Activated CD8-positive, alpha-beta T cell treated with anti-CD3 and anti-CD28 coated beads, Interleukin-2, amount 10 ng/mL, durations not matched to agents 7 days and 5 days (primary cell): ENCODE data around the gene PTPRM. TPM values are rescaled to one million over a fixed set of nuclear protein-coding genes. Genes with fewer than 3 reads are reported as not detected.

Source experiments
- ATAC-seq: fragments of 150-1000 bp; cut with Tn5 transposase; one replicate; pipeline ENCODE4 v1.10.0; 2021; ENCODE audit warnings: moderate library complexity
- CTCF ChIA-PET: fragments of 350-600 bp; sonication (Branson Sonifier 250); formaldehyde crosslinking; loops from one replicate; lab custom pipeline; 2021; ENCODE audit warnings: antibody characterized with exemption; lab: Charles Lee
- POLR2A ChIA-PET: fragments of 350-600 bp; sonication (Branson Sonifier 250); formaldehyde crosslinking; loops from one replicate; lab custom pipeline; 2021; ENCODE audit warnings: antibody characterized with exemption; lab: Charles Lee
- DNase-seq: peaks from one replicate; pipeline ENCODE4 v3.0.0-alpha.2; 2020
- H3K27ac Mint-ChIP-seq: one replicate; pipeline ENCODE4 v1.8.0; 2021; ENCODE audit warnings: mild to moderate bottlenecking, mixed read lengths
- H3K27me3 Mint-ChIP-seq: one replicate; pipeline ENCODE4 v1.8.0; 2021; ENCODE audit warnings: low read depth, mixed read lengths
- H3K36me3 Mint-ChIP-seq: one replicate; pipeline ENCODE4 v1.8.0; 2021; ENCODE audit warnings: low read depth, mixed read lengths
- H3K4me1 Mint-ChIP-seq: one replicate; pipeline ENCODE4 v1.8.0; 2021; ENCODE audit warnings: low read depth, mixed read lengths
- H3K4me3 Mint-ChIP-seq: one replicate; pipeline ENCODE4 v1.8.0; 2021; ENCODE audit warnings: mild to moderate bottlenecking, mixed read lengths
- H3K9me3 Mint-ChIP-seq: one replicate; pipeline ENCODE4 v1.8.0; 2022; ENCODE audit warnings: mixed read lengths; ENCODE audit not compliant: insufficient read depth
- total RNA-seq, 2 experiments: library from RNA; stranded (reverse); gene quantifications; one replicate each; pipeline ENCODE4 v1.2.3, GENCODE V29; 2021

Gene PTPRM
- total RNA-seq, 2 experiments from 2014 or later: 0.76 to 1.0 TPM

- no peak for ATAC-seq
- no peaks in the 10 kb centered on the region for H3K4me1 Mint-ChIP-seq
- no peak for DNase-seq
- H3K9me3 Mint-ChIP-seq: no peaks in the 10 kb centered on the region
- POLR2A ChIA-PET: no interaction called here
- CTCF ChIA-PET: no interaction called here
- H3K36me3 Mint-ChIP-seq: no peaks in the 10 kb centered on the region
- no peak overlapping the region for H3K27ac Mint-ChIP-seq
- no peaks in the 10 kb centered on the region for H3K27me3 Mint-ChIP-seq
- H3K4me3 Mint-ChIP-seq: no peak overlapping the region
Observed at GRCh38 chr18:7668392-7668791, 101.3 kb downstream of the PTPRM start.

- no peak overlapping the region for H3K27ac Mint-ChIP-seq
- POLR2A ChIA-PET: no interaction called here
- H3K27me3 Mint-ChIP-seq: no peaks in the 10 kb centered on the region
Observed at GRCh38 chr18:7669361-7669760, 102.2 kb downstream of the PTPRM start.

GRCh38 chr18:7671105-7671504 is 104.0 kb downstream of the PTPRM start:
- Mint-ChIP-seq H3K4me1 (no peaks in the 10 kb centered on the region), H3K9me3 (no peaks in the 10 kb centered on the region), H3K27ac (no peak overlapping the region), H3K27me3 (no peaks in the 10 kb centered on the region), H3K4me3 (no peak overlapping the region), H3K36me3 (no peaks in the 10 kb centered on the region)
- POLR2A ChIA-PET: no interaction called here
- CTCF ChIA-PET: no interaction called here
- DNase-seq: no peak
- no peak for ATAC-seq

More at GRCh38 chr18:7669361-7669760, 102.2 kb downstream of the PTPRM start:
- DNase-seq (no peak), ATAC-seq (no peak)
- H3K4me1 Mint-ChIP-seq: no peaks in the 10 kb centered on the region
- no peaks in the 10 kb centered on the region for H3K9me3 Mint-ChIP-seq
- CTCF ChIA-PET: no interaction called here
- H3K4me3 Mint-ChIP-seq: no peak overlapping the region
- H3K36me3 Mint-ChIP-seq: no peaks in the 10 kb centered on the region

- DNase-seq (no peak), ATAC-seq (no peak)
- no peaks in the 10 kb centered on the region for H3K4me1 Mint-ChIP-seq
- CTCF ChIA-PET: no interaction called here
- H3K27me3 Mint-ChIP-seq: no peaks in the 10 kb centered on the region
- no peaks in the 10 kb centered on the region for H3K36me3 Mint-ChIP-seq
- no peaks in the 10 kb centered on the region for H3K9me3 Mint-ChIP-seq
- H3K4me3 Mint-ChIP-seq: no peak overlapping the region
- H3K27ac Mint-ChIP-seq: no peak overlapping the region
- POLR2A ChIA-PET: no interaction called here
Observed at GRCh38 chr18:7676253-7676873, 109.2 kb downstream of the PTPRM start.

- DNase-seq: no peak
- Mint-ChIP-seq H3K9me3 (no peaks in the 10 kb centered on the region), H3K27me3 (no peaks in the 10 kb centered on the region), H3K36me3 (no peaks in the 10 kb centered on the region), H3K4me1 (no peaks in the 10 kb centered on the region), H3K4me3 (no peak overlapping the region), H3K27ac (no peak overlapping the region)
- ChIA-PET CTCF (no interaction called here), POLR2A (no interaction called here)
- no peak for ATAC-seq
Observed at GRCh38 chr18:7677001-7677400, 109.9 kb downstream of the PTPRM start.

- no peak for ATAC-seq
- no peaks in the 10 kb centered on the region for H3K36me3 Mint-ChIP-seq
- ChIA-PET CTCF (no interaction called here), POLR2A (no interaction called here)
- H3K27ac Mint-ChIP-seq: no peak overlapping the region
- H3K4me3 Mint-ChIP-seq: no peak overlapping the region
- no peaks in the 10 kb centered on the region for H3K9me3 Mint-ChIP-seq
- no peaks in the 10 kb centered on the region for H3K4me1 Mint-ChIP-seq
- no peaks in the 10 kb centered on the region for H3K27me3 Mint-ChIP-seq
- no peak for DNase-seq
Observed at GRCh38 chr18:7677424-7677823, 110.3 kb downstream of the PTPRM start.

- H3K27ac Mint-ChIP-seq: no peak overlapping the region
- no peaks in the 10 kb centered on the region for H3K9me3 Mint-ChIP-seq
- no peaks in the 10 kb centered on the region for H3K36me3 Mint-ChIP-seq
- CTCF ChIA-PET: no interaction called here
- H3K4me3 Mint-ChIP-seq: no peak overlapping the region
- H3K4me1 Mint-ChIP-seq: no peaks in the 10 kb centered on the region
- ATAC-seq (no peak), DNase-seq (no peak)
- POLR2A ChIA-PET: no interaction called here
- no peaks in the 10 kb centered on the region for H3K27me3 Mint-ChIP-seq
Observed at GRCh38 chr18:7678389-7678788, 111.3 kb downstream of the PTPRM start.

GRCh38 chr18:7678801-7679200 is 111.7 kb downstream of the PTPRM start:
- Mint-ChIP-seq H3K9me3 (no peaks in the 10 kb centered on the region), H3K4me1 (no peaks in the 10 kb centered on the region), H3K27ac (no peak overlapping the region), H3K36me3 (no peaks in the 10 kb centered on the region), H3K27me3 (no peaks in the 10 kb centered on the region), H3K4me3 (no peak overlapping the region)
- ChIA-PET CTCF (no interaction called here), POLR2A (no interaction called here)
- no peak for ATAC-seq
- no peak for DNase-seq

GRCh38 chr18:7681298-7681697 is 114.2 kb downstream of the PTPRM start:
- POLR2A ChIA-PET: no interaction called here
- CTCF ChIA-PET: no interaction called here

GRCh38 chr18:7682321-7682720 is 115.2 kb downstream of the PTPRM start:
- ChIA-PET POLR2A (no interaction called here), CTCF (no interaction called here)
- DNase-seq (no peak), ATAC-seq (no peak)
- Mint-ChIP-seq H3K36me3 (no peaks in the 10 kb centered on the region), H3K27ac (no peak overlapping the region), H3K4me3 (no peak overlapping the region), H3K27me3 (no peaks in the 10 kb centered on the region), H3K4me1 (no peaks in the 10 kb centered on the region), H3K9me3 (no peaks in the 10 kb centered on the region)

More at GRCh38 chr18:7681298-7681697, 114.2 kb downstream of the PTPRM start:
- H3K27me3 Mint-ChIP-seq: no peaks in the 10 kb centered on the region
- no peak for DNase-seq
- ATAC-seq: no peak
- no peaks in the 10 kb centered on the region for H3K9me3 Mint-ChIP-seq
- H3K4me1 Mint-ChIP-seq: no peaks in the 10 kb centered on the region
- no peak overlapping the region for H3K27ac Mint-ChIP-seq
- no peak overlapping the region for H3K4me3 Mint-ChIP-seq
- H3K36me3 Mint-ChIP-seq: no peaks in the 10 kb centered on the region

GRCh38 chr18:7683753-7684152 is 116.6 kb downstream of the PTPRM start:
- H3K9me3 Mint-ChIP-seq: no peaks in the 10 kb centered on the region
- no peaks in the 10 kb centered on the region for H3K36me3 Mint-ChIP-seq
- H3K4me1 Mint-ChIP-seq: no peaks in the 10 kb centered on the region
- DNase-seq (no peak), ATAC-seq (no peak)
- no peaks in the 10 kb centered on the region for H3K27me3 Mint-ChIP-seq
- H3K27ac Mint-ChIP-seq: no peak overlapping the region
- POLR2A ChIA-PET: no interaction called here
- CTCF ChIA-PET: no interaction called here
- no peak overlapping the region for H3K4me3 Mint-ChIP-seq

GRCh38 chr18:7684357-7684756 is 117.2 kb downstream of the PTPRM start:
- no peak overlapping the region for H3K4me3 Mint-ChIP-seq
- H3K27ac Mint-ChIP-seq: no peak overlapping the region
- no peaks in the 10 kb centered on the region for H3K9me3 Mint-ChIP-seq
- ATAC-seq (no peak), DNase-seq (no peak)
- H3K27me3 Mint-ChIP-seq: no peaks in the 10 kb centered on the region
- no peaks in the 10 kb centered on the region for H3K4me1 Mint-ChIP-seq
- no peaks in the 10 kb centered on the region for H3K36me3 Mint-ChIP-seq
- POLR2A ChIA-PET: no interaction called here
- CTCF ChIA-PET: no interaction called here

- DNase-seq (no peak), ATAC-seq (no peak)
- ChIA-PET POLR2A (no interaction called here), CTCF (no interaction called here)
- Mint-ChIP-seq H3K27ac (no peak overlapping the region), H3K9me3 (no peaks in the 10 kb centered on the region), H3K4me1 (no peaks in the 10 kb centered on the region), H3K4me3 (no peak overlapping the region), H3K36me3 (no peaks in the 10 kb centered on the region), H3K27me3 (no peaks in the 10 kb centered on the region)
Observed at GRCh38 chr18:7684966-7685365, 117.8 kb downstream of the PTPRM start.
